Esophagus muscularis mucosa (tissue), 4 donors: ENCODE results near the gene SLC25A13. TPM values are rescaled to one million over a fixed set of nuclear protein-coding genes. Genes with fewer than 3 reads are reported as not detected.

Experiments
- DNase-seq: peaks from one replicate; pipeline ENCODE4 v3.0.0-alpha.2; 2017; ENCODE audit errors: extremely low spot score
- H3K27ac ChIP-seq, 4 donors: fragments of 200-600 bp; sonication (generic); replicated peaks in 1 of 4; 1 replicate in 3 of 4; 2 replicates in 1 of 4; pipeline ENCODE4 v1.5.1; 2016 to 2019; ENCODE audit warnings: mild to moderate bottlenecking in 1 of 4
- H3K27me3 ChIP-seq, 4 donors: fragments of 200-600 bp; sonication (generic); one replicate each; pipeline versions ENCODE4 v1.5.1 to v1.6.0; 2016 to 2019
- H3K36me3 ChIP-seq, 4 donors: fragments of 200-600 bp; sonication (generic); one replicate each; pipeline ENCODE4 v1.5.1; 2016 to 2019
- H3K4me1 ChIP-seq, 4 donors: fragments of 200-600 bp; sonication (generic); one replicate each; pipeline ENCODE4 v1.5.1; 2016 to 2019
- H3K4me3 ChIP-seq, 4 donors: fragments of 200-600 bp; sonication (generic); 1 replicate in 2 of 4; 2 replicates in 2 of 4; pipeline ENCODE4 v1.5.1; 2016 to 2019; ENCODE audit warnings: mild to moderate bottlenecking in 4 of 4, moderate library complexity in 1 of 4
- H3K9me3 ChIP-seq, 4 donors: fragments of 200-600 bp; sonication (generic); 1 replicate in 3 of 4; 2 replicates in 1 of 4; pipeline ENCODE4 v1.5.1; 2016 to 2019
- CTCF ChIP-seq, 3 experiments: fragments of 200-600 bp in 2 of 3; fragments of 450-650 bp in 1 of 3; sonication (generic) in 2 of 3; IDR thresholded peaks; one replicate each; pipeline ENCODE4 v1.5.1; 2017 to 2019; ENCODE audit warnings: antibody characterized with exemption in 3 of 3, mild to moderate bottlenecking in 2 of 3, moderate library complexity in 1 of 3
- EP300 ChIP-seq: sonication (generic); formaldehyde crosslinking; IDR thresholded peaks from one replicate; pipeline ENCODE4 v1.6.1; 2017; ENCODE audit warnings: antibody characterized with exemption
- POLR2A ChIP-seq: fragments of 450-650 bp; IDR thresholded peaks from one replicate; pipeline ENCODE4 v1.6.1; 2017; ENCODE audit warnings: antibody characterized with exemption, moderate library complexity, mild to moderate bottlenecking, low read depth
- POLR2AphosphoS5 ChIP-seq, 2 donors: sonication (generic); formaldehyde crosslinking; IDR thresholded peaks; one replicate each; pipeline ENCODE4 v1.6.1; 2017; ENCODE audit warnings: antibody characterized with exemption in 2 of 2
- WGBS: methylation state at CpG from one replicate; pipeline ENCODE4 v1.1.5; 2018; 5-methylcytosine and 5-hydroxymethylcytosine counted together
- intact Hi-C: fragments of 100-400 bp; cut with DNase I; formaldehyde crosslinking; loops from one replicate; pipeline ENCODE4 v1.15.1; 2023
- total RNA-seq, 4 donors: library from RNA; depleted of rRNA; stranded (reverse); fragments of >200 nt; gene quantifications; one replicate each; pipeline versions ENCODE4 v1.1.0 to v1.2.1, GENCODE V29; 2016

The SLC25A13 gene
- total RNA-seq, 4 donors from 2014 or later = 8.6 to 17.4 (median 14.4) TPM

- no peak overlapping the region for H3K27ac ChIP-seq
- H3K4me1 ChIP-seq = no peaks in the 10 kb centered on the region
- intact Hi-C loops = no loop called here
- H3K36me3 ChIP-seq = peaks cover 8 to 75% (median 37%) of the 10 kb centered on the region in 4 donors
- H3K9me3 ChIP-seq = no peaks in the 10 kb centered on the region
- H3K27me3 ChIP-seq = no peaks in the 10 kb centered on the region
- H3K4me3 ChIP-seq = no peak overlapping the region
- TF ChIP-seq CTCF (IDR thresholded peaks at IDR 0.05) = no peak
- no peak for TF ChIP-seq EP300
- no peak for TF ChIP-seq POLR2A
- no peak for TF ChIP-seq POLR2AphosphoS5 (IDR thresholded peaks at IDR 0.05)
- DNase-seq = no peak
- 95% methylated on average over 3 of the region's 3 CpGs for WGBS
These were observed 190.4 kb downstream of the SLC25A13 start for GRCh38 chr7:96131525-96131924.

- Histone ChIP-seq H3K27ac (no peak overlapping the region), H3K27me3 (no peaks in the 10 kb centered on the region), H3K9me3 (no peaks in the 10 kb centered on the region), H3K4me1 (no peaks in the 10 kb centered on the region), H3K4me3 (no peak overlapping the region), H3K36me3 (peaks cover 8 to 60% (median 29%) of the 10 kb centered on the region in 4 donors)
- WGBS = 63% methylated on average over 2 of the region's 2 CpGs
- intact Hi-C loops = no loop called here
- no peak for TF ChIP-seq POLR2A
- TF ChIP-seq POLR2AphosphoS5 (IDR thresholded peaks at IDR 0.05) = no peak
- no peak for TF ChIP-seq EP300
- TF ChIP-seq CTCF (IDR thresholded peaks at IDR 0.05) = no peak
- DNase-seq = no peak
These were observed 194.2 kb downstream of the SLC25A13 start for GRCh38 chr7:96127746-96128145.

- intact Hi-C loops = no loop called here
- Histone ChIP-seq H3K9me3 (no peaks in the 10 kb centered on the region), H3K36me3 (peaks cover 10 to 59% (median 28%) of the 10 kb centered on the region in 4 donors), H3K4me1 (peaks cover 0 to under 1% (median 0%) of the 10 kb centered on the region in 4 donors), H3K27ac (no peak overlapping the region), H3K27me3 (no peaks in the 10 kb centered on the region), H3K4me3 (no peak overlapping the region)
- no peak for DNase-seq
- TF ChIP-seq CTCF (IDR thresholded peaks at IDR 0.05) (no peak), POLR2AphosphoS5 (IDR thresholded peaks at IDR 0.05) (no peak), POLR2A (no peak), EP300 (no peak)
These were observed 195.5 kb downstream of the SLC25A13 start for GRCh38 chr7:96126382-96126781.

GRCh38 chr7:96122746-96123145 lies 199.2 kb downstream of the SLC25A13 start:
- Histone ChIP-seq H3K27me3 (no peaks in the 10 kb centered on the region), H3K4me3 (no peak overlapping the region), H3K9me3 (no peaks in the 10 kb centered on the region), H3K27ac (no peak overlapping the region), H3K36me3 (peaks cover 7 to 50% (median 24%) of the 10 kb centered on the region in 4 donors), H3K4me1 (peaks cover 0 to 6% (median 3%) of the 10 kb centered on the region in 4 donors)
- no peak for DNase-seq
- intact Hi-C loops = no loop called here
- WGBS = 94% methylated on average over 2 of the region's 2 CpGs
- TF ChIP-seq POLR2A = no peak
- TF ChIP-seq CTCF (IDR thresholded peaks at IDR 0.05) = no peak
- no peak for TF ChIP-seq EP300
- TF ChIP-seq POLR2AphosphoS5 (IDR thresholded peaks at IDR 0.05) = no peak

GRCh38 chr7:96121752-96122151 lies 200.1 kb downstream of the SLC25A13 start:
- intact Hi-C loops = no loop called here
- Histone ChIP-seq H3K4me1 (peaks cover 0 to 6% (median 3%) of the 10 kb centered on the region in 4 donors), H3K4me3 (no peak overlapping the region), H3K36me3 (peaks cover 7 to 50% (median 24%) of the 10 kb centered on the region in 4 donors), H3K27ac (no peak overlapping the region), H3K27me3 (no peaks in the 10 kb centered on the region), H3K9me3 (no peaks in the 10 kb centered on the region)
- WGBS = 93% methylated on average over 6 of the region's 6 CpGs
- TF ChIP-seq POLR2AphosphoS5 (IDR thresholded peaks at IDR 0.05) (no peak), EP300 (no peak), CTCF (IDR thresholded peaks at IDR 0.05) (no peak), POLR2A (no peak)
- DNase-seq = no peak
